Endothelial cell of umbilical vein (primary cell): Measurements from ENCODE around the gene CD300LB. TPM values are rescaled to one million over a fixed set of nuclear protein-coding genes. Genes with fewer than 3 reads are reported as not detected.

Experiments used
- Bru-seq: library from RNA; stranded (reverse); fragments of 400-500 nt; gene quantifications from one replicate; lab custom pipeline; 2021; lab: Mats Ljungman, UMichigan
- BruChase-seq, 2 experiments: library from RNA; stranded (reverse); fragments of 400-500 nt; gene quantifications; one replicate each; lab custom pipeline; 2021; lab: Mats Ljungman, UMichigan
- BruUV-seq: library from RNA; stranded (reverse); fragments of 400-500 nt; replicated peaks from 2 replicates; lab custom pipeline; 2021; lab: Mats Ljungman, UMichigan
- CTCF ChIA-PET: fragments of 300-600, 350-600 bp; sonication (Branson Sonifier 250); formaldehyde crosslinking; loops from one replicate; lab custom pipeline; 2021; ENCODE audit warnings: antibody characterized with exemption, inconsistent platforms; lab: Charles Lee
- POLR2A ChIA-PET: fragments of 300-600, 350-600 bp; sonication (Branson Sonifier 250); formaldehyde crosslinking; loops from one replicate; lab custom pipeline; 2021; ENCODE audit warnings: antibody characterized with exemption, inconsistent platforms; lab: Charles Lee
- DNase-seq: peaks from one replicate; pipeline ENCODE4 v3.0.0-alpha.2; 2011; ENCODE audit warnings: low read depth, low spot score
- FAIRE-seq: peaks from 2 replicates; lab custom pipeline; 2011; peaks lifted over from hg19 to GRCh38; lab: Jason Lieb, UNC
- H2AFZ ChIP-seq: 2 replicates; pipeline ENCODE4 v1.6.0; 2012; ENCODE audit warnings: low read depth, low read length, control low read depth, inconsistent platforms
- H3K27ac ChIP-seq: 2 replicates; pipeline ENCODE4 v1.5.1; 2011; ENCODE audit warnings: low read depth, mild to moderate bottlenecking, control low read depth, low read length, moderate library complexity; ENCODE audit not compliant: insufficient read depth
- H3K27me3 ChIP-seq, 2 experiments: 2 replicates each; pipeline versions ENCODE4 v1.6.0 to v1.6.1; 2011; ENCODE audit warnings: low read length in 2 of 2, mixed read lengths in 1 of 2; ENCODE audit not compliant: control insufficient read depth in 2 of 2, insufficient read depth in 2 of 2
- H3K36me3 ChIP-seq, 2 experiments: 2 replicates in 1 of 2; 3 replicates in 1 of 2; pipeline ENCODE4 v1.5.1; 2011; ENCODE audit warnings: low read length in 2 of 2, mild to moderate bottlenecking in 1 of 2, moderate library complexity in 1 of 2; ENCODE audit not compliant: control insufficient read depth in 2 of 2, insufficient read depth in 2 of 2; ENCODE audit errors: extremely low read depth in 1 of 2
- H3K4me1 ChIP-seq: 3 replicates; pipeline ENCODE4 v1.5.1; 2011; ENCODE audit warnings: mild to moderate bottlenecking, low read length; ENCODE audit not compliant: control insufficient read depth, insufficient read depth; ENCODE audit errors: extremely low read depth
- H3K4me2 ChIP-seq: 2 replicates; pipeline ENCODE4 v1.6.1; 2011; ENCODE audit warnings: low read length, control low read depth, mixed read lengths; ENCODE audit not compliant: insufficient read depth
- H3K4me3 ChIP-seq, 3 experiments: fragments of 200-600 bp in 1 of 3; sonication (generic), shearing (Covaris generic) in 1 of 3; replicated peaks in 1 of 3; 2 replicates each; pipeline ENCODE4 v1.5.1; 2011 to 2016; ENCODE audit warnings: control low read depth in 3 of 3, low read length in 3 of 3, mild to moderate bottlenecking in 2 of 3, inconsistent platforms in 1 of 3, low read depth in 1 of 3, moderate library complexity in 1 of 3; ENCODE audit not compliant: insufficient read depth in 1 of 3
- H3K79me2 ChIP-seq: 2 replicates; pipeline ENCODE4 v1.6.0; 2012; ENCODE audit warnings: low read length, inconsistent platforms; ENCODE audit not compliant: control insufficient read depth, insufficient read depth
- H3K9ac ChIP-seq: replicated peaks from 2 replicates; pipeline ENCODE3; 2011; ENCODE audit warnings: low read length, control low read depth; ENCODE audit not compliant: insufficient read depth; ENCODE audit errors: extremely low read depth
- H3K9me1 ChIP-seq: replicated peaks from 3 replicates; pipeline ENCODE4 v1.6.0; 2011; ENCODE audit warnings: mild to moderate bottlenecking, low read length; ENCODE audit not compliant: control insufficient read depth, insufficient read depth; ENCODE audit errors: extremely low read depth
- H3K9me3 ChIP-seq: replicated peaks from 2 replicates; pipeline ENCODE4 v1.5.1; 2012; ENCODE audit warnings: low read length, inconsistent platforms; ENCODE audit not compliant: control insufficient read depth, insufficient read depth
- H4K20me1 ChIP-seq: replicated peaks from 2 replicates; pipeline ENCODE3; 2011; ENCODE audit warnings: mild to moderate bottlenecking, low read length; ENCODE audit not compliant: control insufficient read depth, insufficient read depth; ENCODE audit errors: extremely low read depth
- CTCF ChIP-seq, 2 donors: IDR thresholded peaks; 1 replicate in 1 of 2; 2 replicates in 1 of 2; pipeline ENCODE4 v1.5.1; 2011; ENCODE audit warnings: low read length in 2 of 2, mild to moderate bottlenecking in 2 of 2, moderate library complexity in 2 of 2, control low read depth in 1 of 2, inconsistent platforms in 1 of 2, low read depth in 1 of 2; ENCODE audit not compliant: insufficient read depth in 1 of 2; ENCODE audit errors: extremely low read depth in 1 of 2
- EZH2 ChIP-seq: IDR thresholded peaks from 2 replicates; pipeline ENCODE4 v1.6.1; 2012; ENCODE audit warnings: borderline replicate concordance, low read depth, mild to moderate bottlenecking, moderate library complexity, low read length, inconsistent platforms; ENCODE audit not compliant: severe bottlenecking
- FOS ChIP-seq: IDR thresholded peaks from 2 replicates; pipeline ENCODE4 v1.6.1; 2011; ENCODE audit warnings: mild to moderate bottlenecking, low read length, moderate library complexity, borderline replicate concordance; ENCODE audit not compliant: insufficient read depth
- GATA2 ChIP-seq: IDR thresholded peaks from 2 replicates; pipeline ENCODE4 v1.7.0; 2011; ENCODE audit warnings: low read depth, mild to moderate bottlenecking, moderate library complexity, mixed read lengths, low read length; ENCODE audit not compliant: insufficient read length, insufficient read depth
- JUN ChIP-seq: IDR thresholded peaks from 2 replicates; pipeline ENCODE4 v1.6.1; 2011; ENCODE audit warnings: borderline replicate concordance, low read depth; ENCODE audit not compliant: insufficient read length, insufficient read depth
- MAX ChIP-seq: IDR thresholded peaks from 2 replicates; pipeline ENCODE4 v1.6.1; 2011; ENCODE audit not compliant: insufficient read depth, insufficient read length
- MYC ChIP-seq: IDR thresholded peaks from one replicate; pipeline ENCODE4 v1.6.1; 2011; ENCODE audit warnings: mild to moderate bottlenecking, low read depth, low read length
- POLR2A ChIP-seq: IDR thresholded peaks from 2 replicates; pipeline ENCODE4 v1.6.1; 2012; ENCODE audit warnings: low read depth, mild to moderate bottlenecking, control low read depth, low read length
- POLR2AphosphoS5 ChIP-seq: IDR thresholded peaks from 2 replicates; pipeline ENCODE4 v1.6.1; 2012; ENCODE audit warnings: low read depth, mild to moderate bottlenecking, control low read depth, low read length, moderate library complexity; ENCODE audit not compliant: insufficient read depth
- dilution Hi-C: fragments of 300-500 bp; cut with MboI; formaldehyde crosslinking; loops from one replicate; pipeline ENCODE4 v1.15.0; 2019; ENCODE audit warnings: low sequenced_read_pairs; ENCODE audit not compliant: extremely low pct_ligation_motif_present
- intact Hi-C: fragments of 100-400 bp; cut with micrococcal nuclease; formaldehyde crosslinking; loops from one replicate; pipeline ENCODE4 v1.10.0; 2022
- long read RNA-seq: library from polyadenylated mRNA; stranded (forward); transcript quantifications from one replicate; pipeline ENCODE4 v2.0.0, GENCODE V29; 2021
- polyA minus RNA-seq, 3 experiments: library from RNA; depleted of rRNA, polyadenylated mRNA; stranded (reverse); fragments of >200 nt; gene quantifications; 1 replicate in 1 of 3; 2 replicates in 2 of 3; pipeline ENCODE4 v1.2.3, GENCODE V29; 2011
- polyA plus RNA-seq, 4 experiments: library from polyadenylated mRNA; depleted of rRNA in 3 of 4; stranded (reverse) in 3 of 4; unstranded in 1 of 4; fragments of >200 nt; gene quantifications; 2 replicates each; pipeline versions ENCODE4 v1.2.1 to v1.2.3, GENCODE V29; 2011 to 2012; ENCODE audit warnings: missing spikeins in 1 of 4
- total RNA-seq: library from RNA; stranded (reverse); gene quantifications from 2 replicates; pipeline ENCODE4 v1.2.3, GENCODE V29; 2021

Gene CD300LB
- total RNA-seq (not detected in 2 replicates), polyA plus RNA-seq (not detected in 2 replicates), polyA minus RNA-seq (not detected in 2 replicates), Bru-seq, nascent RNA (not detected), BruChase-seq, experiment 1, labeled RNA remaining after a 6-hour chase (not detected), BruChase-seq, experiment 2, labeled RNA remaining after a 2-hour chase (not detected)
- not detected in 2 replicates for polyA plus RNA-seq (2011; cell fraction: cytosol; rRNA removed)
- not detected in 2 replicates for polyA plus RNA-seq (2011; cell fraction: nucleus; rRNA removed)
- not detected in 2 replicates for polyA plus RNA-seq (2012)
- not detected for polyA minus RNA-seq (2011; cell fraction: cytosol; rRNA and poly(A)+ RNA removed)
- not detected in 2 replicates for polyA minus RNA-seq (2011; cell fraction: nucleus; rRNA and poly(A)+ RNA removed)
- long read RNA-seq = 0 reads

GRCh38 chr17:74531231-74531761 lies at the start of gene CD300LB:
Gene CD300LB, minus strand, starts transcription at chr17:74531475. Its CDS starts 125 bp downstream, at chr17:74531350.
- no peaks in the 10 kb centered on the region for H3K9me1 ChIP-seq
- dilution Hi-C loops (no loop called here), intact Hi-C loops (no loop called here)
- H3K27me3 ChIP-seq = no peaks in the 10 kb centered on the region
- no TSS peak for BruUV-seq
- H3K36me3 ChIP-seq = no peaks in the 10 kb centered on the region
- no peak within 1 kb of the TSS for H3K9ac ChIP-seq
- no peak within 1 kb of the TSS for H2AFZ ChIP-seq
- H3K79me2 ChIP-seq = no peaks in the 10 kb centered on the region
- DNase-seq = no peak
- no peaks in the 10 kb centered on the region for H4K20me1 ChIP-seq
- TF ChIP-seq EZH2 (no peak), MYC (no peak), POLR2A (no peak), POLR2AphosphoS5 (no peak), CTCF (IDR thresholded peaks at IDR 0.05; ENCODE audit: extremely low read depth in 1 of 2, insufficient read depth in 1 of 2, low read depth in 1 of 2, low read length in 2 of 2) (no peak), MAX (no peak), FOS (no peak), JUN (no peak), GATA2 (no peak)
- no peak for FAIRE-seq
- POLR2A ChIA-PET = no interaction called here
- no peaks in the 10 kb centered on the region for H3K9me3 ChIP-seq
- CTCF ChIA-PET = no interaction called here
- H3K27ac ChIP-seq = no peak within 1 kb of the TSS
- H3K4me1 ChIP-seq = no peaks in the 10 kb centered on the region
- H3K4me2 ChIP-seq = no peak within 1 kb of the TSS
- no peak within 1 kb of the TSS for H3K4me3 ChIP-seq
